Upper lobe of left lung (tissue), 4 donors: ENCODE data around the gene HILPDA.
"Not testable (repeated sequence)": the region's sequence is repeated elsewhere in the genome, so short reads cannot be mapped to it uniquely, and the experiment has no call there.

Source experiments
- POLR2A ChIP-seq, 4 donors: fragments of 450-650 bp; IDR thresholded peaks; one replicate each; pipeline ENCODE4 v1.5.1; 2016 to 2017; ENCODE audit warnings: antibody characterized with exemption in 4 of 4, mild to moderate bottlenecking in 2 of 4
- TF ChIP-seq, protein P1 (sequence below), 6 experiments: fragments of 450-650 bp in 4 of 6; fragments of 200-600 bp in 2 of 6; sonication (generic) in 2 of 6; IDR thresholded peaks; one replicate each; pipeline ENCODE4 v1.5.1; 2016 to 2019; ENCODE audit warnings: antibody characterized with exemption in 6 of 6

DNA sequence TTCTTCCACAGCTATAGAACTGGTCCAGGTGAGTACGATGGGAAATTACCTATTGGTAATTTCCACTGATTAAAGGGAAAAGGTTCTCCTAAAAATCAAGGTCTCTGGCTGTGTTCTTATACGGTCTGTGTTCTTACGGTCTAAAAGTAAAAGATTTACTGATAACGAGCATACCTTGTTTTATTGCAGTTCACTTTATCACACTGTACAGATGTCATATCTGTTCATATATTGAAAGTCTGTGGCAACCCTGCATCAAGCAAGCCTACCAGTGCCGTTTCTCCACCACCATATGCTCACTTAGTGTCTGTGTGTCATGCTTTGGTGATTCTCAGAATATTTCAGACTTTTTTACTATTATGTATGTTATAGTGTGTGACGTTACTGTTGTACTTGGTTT lies 32.5 kb downstream of the HILPDA start:
- TF ChIP-seq, protein P1, sequence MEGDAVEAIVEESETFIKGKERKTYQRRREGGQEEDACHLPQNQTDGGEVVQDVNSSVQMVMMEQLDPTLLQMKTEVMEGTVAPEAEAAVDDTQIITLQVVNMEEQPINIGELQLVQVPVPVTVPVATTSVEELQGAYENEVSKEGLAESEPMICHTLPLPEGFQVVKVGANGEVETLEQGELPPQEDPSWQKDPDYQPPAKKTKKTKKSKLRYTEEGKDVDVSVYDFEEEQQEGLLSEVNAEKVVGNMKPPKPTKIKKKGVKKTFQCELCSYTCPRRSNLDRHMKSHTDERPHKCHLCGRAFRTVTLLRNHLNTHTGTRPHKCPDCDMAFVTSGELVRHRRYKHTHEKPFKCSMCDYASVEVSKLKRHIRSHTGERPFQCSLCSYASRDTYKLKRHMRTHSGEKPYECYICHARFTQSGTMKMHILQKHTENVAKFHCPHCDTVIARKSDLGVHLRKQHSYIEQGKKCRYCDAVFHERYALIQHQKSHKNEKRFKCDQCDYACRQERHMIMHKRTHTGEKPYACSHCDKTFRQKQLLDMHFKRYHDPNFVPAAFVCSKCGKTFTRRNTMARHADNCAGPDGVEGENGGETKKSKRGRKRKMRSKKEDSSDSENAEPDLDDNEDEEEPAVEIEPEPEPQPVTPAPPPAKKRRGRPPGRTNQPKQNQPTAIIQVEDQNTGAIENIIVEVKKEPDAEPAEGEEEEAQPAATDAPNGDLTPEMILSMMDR (IDR thresholded peaks at IDR 0.05), result not testable (repeated sequence)
- not testable (repeated sequence) for TF ChIP-seq POLR2A (IDR thresholded peaks at IDR 0.05)
